ENCODE results near the gene THADA.

GRCh38 chr2:43460611-43461365, 135.1 kb downstream of the THADA start:
- TF ChIP-seq CTCF (optimal IDR thresholded peaks at IDR 0.05 in 1 of 3, IDR thresholded peaks at IDR 0.05 in 1 of 3, conservative IDR thresholded peaks at IDR 0.05 in 1 of 3; ENCODE audit: extremely low read depth in 1 of 3, insufficient read depth in 2 of 3, low read length in 3 of 3), result no peak
- no peak for TF ChIP-seq EZH2 (IDR thresholded peaks at IDR 0.05; ENCODE audit: low read length)

Data from keratinocyte (primary cell).